Body of pancreas (tissue), 4 donors: ENCODE measurements around the gene ATP1A2. TPM values are rescaled to one million over a fixed set of nuclear protein-coding genes. Genes with fewer than 3 reads are reported as not detected.
"Not testable (repeated sequence)": the region's sequence is repeated elsewhere in the genome, so short reads cannot be mapped to it uniquely, and the experiment has no call there.

Experiments
- ATAC-seq: fragments of 150-250 bp; one replicate; pipeline ENCODE4 v1.9.1; 2016
- DNase-seq, 4 donors: peaks; one replicate each; pipeline ENCODE4 v3.0.0-alpha.2; 2019
- H3K27ac ChIP-seq, 4 donors: fragments of 200-600 bp; sonication (generic); 1 replicate in 3 of 4; 2 replicates in 1 of 4; pipeline versions ENCODE4 v1.5.1 to v1.6.1; 2016 to 2019; ENCODE audit warnings: mild to moderate bottlenecking in 1 of 4, mixed read lengths in 1 of 4, moderate library complexity in 1 of 4
- H3K27me3 ChIP-seq, 2 donors: fragments of 200-600 bp; sonication (generic); one replicate each; pipeline ENCODE4 v1.6.0; 2016; ENCODE audit warnings: mild to moderate bottlenecking in 1 of 2
- H3K36me3 ChIP-seq, 2 donors: fragments of 200-600 bp; sonication (generic); replicated peaks in 1 of 2; 2 replicates each; pipeline ENCODE4 v1.5.1; 2016; ENCODE audit warnings: low read depth in 2 of 2; ENCODE audit not compliant: insufficient read depth in 1 of 2
- H3K4me1 ChIP-seq: fragments of 200-600 bp; sonication (generic); one replicate; pipeline ENCODE4 v1.6.0; 2016
- H3K4me3 ChIP-seq, 2 donors: fragments of 200-600 bp; sonication (generic); 1 replicate in 1 of 2; 2 replicates in 1 of 2; pipeline ENCODE4 v1.5.1; 2016 to 2019
- H3K9me3 ChIP-seq, 3 donors: fragments of 200-600 bp; sonication (generic); 1 replicate in 2 of 3; 2 replicates in 1 of 3; pipeline ENCODE4 v1.5.1; 2016
- POLR2A ChIP-seq, 3 donors: fragments of 450-650 bp; IDR thresholded peaks; one replicate each; pipeline ENCODE4 v1.6.1; 2016; ENCODE audit warnings: antibody characterized with exemption in 3 of 3, mild to moderate bottlenecking in 2 of 3
- WGBS, 2 donors: methylation state at CpG; one replicate each; pipeline ENCODE4 v1.1.5; 2017; 5-methylcytosine and 5-hydroxymethylcytosine counted together
- intact Hi-C: fragments of 100-400 bp; cut with DNase I; formaldehyde crosslinking; loops from one replicate; pipeline ENCODE4 v1.15.1; 2023
- total RNA-seq, 2 donors: library from RNA; depleted of rRNA; stranded (reverse); fragments of >200 nt; gene quantifications; one replicate each; pipeline ENCODE4 v1.1.0, GENCODE V29; 2016
- TF ChIP-seq, protein P1 (sequence below), 7 experiments: fragments of 450-650 bp in 4 of 7; fragments of 200-600 bp in 3 of 7; sonication (generic) in 3 of 7; IDR thresholded peaks; one replicate each; pipeline ENCODE4 v1.5.1; 2016 to 2019; ENCODE audit warnings: antibody characterized with exemption in 7 of 7

ATP1A2 gene
- total RNA-seq, 2 donors from 2014 or later = 1.6 to 41.2 TPM

- intact Hi-C loops = no loop called here
- Histone ChIP-seq H3K36me3 (no peaks in the 10 kb centered on the region), H3K4me3 (no peak overlapping the region), H3K9me3 (no peaks in the 10 kb centered on the region), H3K27me3 (no peaks in the 10 kb centered on the region), H3K4me1 (no peaks in the 10 kb centered on the region), H3K27ac (no peak overlapping the region)
- WGBS, 2 donors = 42 to 61% methylated on average over 3 to 8 of the region's 8 CpGs
- DNase-seq (peak in 2 of 4 donors; percentile 30 to 43), ATAC-seq (peak; percentile 81)
- TF ChIP-seq POLR2A (IDR thresholded peaks at IDR 0.05) = no peak
- TF ChIP-seq, protein P1, sequence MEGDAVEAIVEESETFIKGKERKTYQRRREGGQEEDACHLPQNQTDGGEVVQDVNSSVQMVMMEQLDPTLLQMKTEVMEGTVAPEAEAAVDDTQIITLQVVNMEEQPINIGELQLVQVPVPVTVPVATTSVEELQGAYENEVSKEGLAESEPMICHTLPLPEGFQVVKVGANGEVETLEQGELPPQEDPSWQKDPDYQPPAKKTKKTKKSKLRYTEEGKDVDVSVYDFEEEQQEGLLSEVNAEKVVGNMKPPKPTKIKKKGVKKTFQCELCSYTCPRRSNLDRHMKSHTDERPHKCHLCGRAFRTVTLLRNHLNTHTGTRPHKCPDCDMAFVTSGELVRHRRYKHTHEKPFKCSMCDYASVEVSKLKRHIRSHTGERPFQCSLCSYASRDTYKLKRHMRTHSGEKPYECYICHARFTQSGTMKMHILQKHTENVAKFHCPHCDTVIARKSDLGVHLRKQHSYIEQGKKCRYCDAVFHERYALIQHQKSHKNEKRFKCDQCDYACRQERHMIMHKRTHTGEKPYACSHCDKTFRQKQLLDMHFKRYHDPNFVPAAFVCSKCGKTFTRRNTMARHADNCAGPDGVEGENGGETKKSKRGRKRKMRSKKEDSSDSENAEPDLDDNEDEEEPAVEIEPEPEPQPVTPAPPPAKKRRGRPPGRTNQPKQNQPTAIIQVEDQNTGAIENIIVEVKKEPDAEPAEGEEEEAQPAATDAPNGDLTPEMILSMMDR (IDR thresholded peaks at IDR 0.05) = no peak
These were observed 9.3 kb downstream of the ATP1A2 start for GRCh38 chr1:160124705-160125478.

GRCh38 chr1:160125746-160126145 is 10.2 kb downstream of the ATP1A2 start:
- H3K4me1 ChIP-seq = no peaks in the 10 kb centered on the region
- no peaks in the 10 kb centered on the region for H3K9me3 ChIP-seq
- intact Hi-C loops = no loop called here
- H3K27ac ChIP-seq = no peak overlapping the region
- 74 to 86% methylated on average over 1 of the region's 1 CpG for WGBS, 2 donors
- ATAC-seq (no peak), DNase-seq (no peak)
- TF ChIP-seq POLR2A (IDR thresholded peaks at IDR 0.05) = no peak
- TF ChIP-seq, protein P1 (IDR thresholded peaks at IDR 0.05) = no peak
- no peaks in the 10 kb centered on the region for H3K27me3 ChIP-seq
- H3K4me3 ChIP-seq = no peak overlapping the region
- H3K36me3 ChIP-seq = no peaks in the 10 kb centered on the region

DNA sequence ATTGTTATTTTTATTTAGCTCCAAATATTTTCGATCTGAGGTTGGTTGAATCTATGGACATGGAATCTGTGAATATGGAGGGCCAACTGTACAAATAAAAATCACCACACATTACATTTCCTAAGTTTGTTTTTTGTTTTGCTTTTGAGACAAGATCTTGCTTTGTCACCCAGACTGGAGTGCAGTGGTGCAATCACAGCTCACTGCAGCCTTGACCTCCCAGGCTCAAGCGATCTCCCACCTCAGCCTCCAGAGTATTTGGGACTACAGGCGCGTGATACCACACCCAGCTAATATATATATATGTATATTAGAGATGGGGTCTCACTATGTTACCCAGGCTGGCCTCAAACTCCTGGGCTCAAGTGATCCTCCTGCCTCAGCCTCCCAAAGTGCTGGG is 10.8 kb downstream of the ATP1A2 start:
- 65 to 71% methylated on average over 4 of the region's 4 CpGs for WGBS, 2 donors
- H3K27me3 ChIP-seq, H3K4me3 ChIP-seq, H3K27ac ChIP-seq, H3K9me3 ChIP-seq, H3K36me3 ChIP-seq, ATAC-seq, intact Hi-C loops, H3K4me1 ChIP-seq, DNase-seq: not testable (repeated sequence)

GRCh38 chr1:160127381-160127780 is 11.8 kb downstream of the ATP1A2 start:
- Histone ChIP-seq H3K4me3 (no peak overlapping the region), H3K36me3 (no peaks in the 10 kb centered on the region), H3K9me3 (no peaks in the 10 kb centered on the region), H3K27ac (no peak overlapping the region), H3K27me3 (no peaks in the 10 kb centered on the region), H3K4me1 (peaks cover 7% of the 10 kb centered on the region)
- 91 to 96% methylated on average over 9 of the region's 9 CpGs for WGBS, 2 donors
- DNase-seq (no peak), ATAC-seq (no peak)
- intact Hi-C loops = no loop called here
- TF ChIP-seq, protein P1 (IDR thresholded peaks at IDR 0.05) = no peak
- TF ChIP-seq POLR2A (IDR thresholded peaks at IDR 0.05) = no peak

DNA sequence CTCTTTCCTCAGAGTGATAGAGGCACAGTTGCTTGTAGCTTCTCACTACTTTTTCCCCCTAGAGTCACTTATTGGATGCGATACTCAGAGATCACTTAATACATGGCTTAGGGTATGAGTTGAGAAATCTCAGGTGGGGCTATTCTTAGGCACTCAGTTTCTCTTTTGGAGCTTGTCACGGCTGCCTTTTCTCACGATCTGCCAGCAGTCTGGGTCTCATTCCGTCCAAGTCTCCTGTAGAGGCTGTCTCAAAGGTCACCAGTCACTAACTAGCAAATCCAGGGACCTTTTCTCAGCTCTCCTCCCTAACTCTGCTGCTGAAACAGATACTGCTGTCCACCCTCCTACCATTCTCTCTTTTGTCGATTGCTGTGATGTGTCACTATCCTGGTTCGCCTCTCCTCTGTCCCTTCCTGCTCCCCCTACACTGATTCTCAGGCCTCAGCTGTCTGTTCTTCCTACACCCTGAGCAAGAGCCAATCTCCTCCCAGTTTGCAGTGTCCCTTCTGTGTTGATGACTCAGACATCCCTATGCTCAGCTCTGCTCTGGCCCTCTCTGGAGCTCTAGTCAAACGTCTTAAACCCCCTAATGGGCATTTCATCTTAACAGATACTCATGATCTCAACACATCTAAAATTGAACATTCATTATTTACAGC is 12.4 kb downstream of the ATP1A2 start:
- TF ChIP-seq, protein P1 (IDR thresholded peaks at IDR 0.05) = no peak
- no peak for TF ChIP-seq POLR2A (IDR thresholded peaks at IDR 0.05)
- ATAC-seq (no peak), DNase-seq (peak in 1 of 4 donors; percentile 22)
- Histone ChIP-seq H3K4me3 (no peak overlapping the region), H3K9me3 (no peaks in the 10 kb centered on the region), H3K27ac (no peak overlapping the region), H3K27me3 (no peaks in the 10 kb centered on the region), H3K36me3 (no peaks in the 10 kb centered on the region), H3K4me1 (peaks cover 8% of the 10 kb centered on the region)
- intact Hi-C loops = no loop called here
- 49 to 60% methylated on average over 7 of the region's 7 CpGs for WGBS, 2 donors
